Esophagus squamous epithelium (tissue), 4 donors: ENCODE results near the gene SPRED3.

Experiments used
- CTCF ChIP-seq, 6 experiments: fragments of 450-650 bp in 4 of 6; fragments of 200-600 bp in 2 of 6; sonication (generic) in 2 of 6; IDR thresholded peaks; one replicate each; pipeline ENCODE4 v1.5.1; 2016 to 2019; ENCODE audit warnings: antibody characterized with exemption in 6 of 6, mild to moderate bottlenecking in 4 of 6, moderate library complexity in 4 of 6
- POLR2A ChIP-seq, 4 donors: fragments of 450-650 bp; IDR thresholded peaks; one replicate each; pipeline ENCODE4 v1.6.1; 2017; ENCODE audit warnings: antibody characterized with exemption in 4 of 4, mild to moderate bottlenecking in 4 of 4, moderate library complexity in 3 of 4

DNA sequence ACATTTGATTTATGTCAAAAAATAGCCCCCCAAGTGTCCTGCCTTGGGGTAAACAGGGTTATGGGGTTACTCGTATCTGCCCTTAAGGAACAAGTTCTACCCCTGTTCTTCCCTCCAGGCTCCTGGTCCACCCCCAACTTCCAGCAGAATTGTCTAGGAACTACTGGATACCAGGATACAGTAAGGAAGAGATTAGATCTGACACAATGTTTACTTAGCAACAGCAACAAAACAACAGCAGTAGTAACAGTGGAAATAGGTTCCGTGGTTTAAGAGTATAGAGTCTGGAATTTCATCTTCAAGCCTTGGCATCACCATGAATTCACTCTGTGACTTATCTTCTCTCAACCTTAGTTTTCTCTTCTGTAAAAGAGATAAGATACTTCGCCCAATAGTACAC is 12.7 kb downstream of the SPRED3 start:
- TF ChIP-seq CTCF (IDR thresholded peaks at IDR 0.05) (no peak), POLR2A (IDR thresholded peaks at IDR 0.05) (no peak)
